ENCODE results near the gene MMRN1.
A peak's percentile ranks its signal among the peaks of the same experiment; 100 is the strongest.

Gene MMRN1

DNA sequence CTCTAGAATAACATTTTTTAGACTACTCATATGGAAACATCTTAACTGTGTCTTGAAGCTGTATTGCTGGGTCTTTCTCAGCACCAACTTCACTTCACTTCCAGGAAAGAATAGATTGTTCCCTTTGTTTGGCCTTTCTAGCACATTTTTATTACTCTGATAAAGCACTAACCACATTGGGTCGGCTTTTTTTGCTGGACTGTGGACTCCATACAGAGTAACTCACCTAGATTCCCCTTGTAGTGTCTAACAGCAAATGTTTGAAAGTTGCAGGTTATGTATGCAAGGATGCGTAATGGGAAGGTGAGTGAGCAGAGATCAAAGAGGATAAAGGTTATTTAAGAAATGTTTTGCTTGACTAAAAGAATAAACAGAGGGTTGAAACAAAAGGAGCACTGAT lies 101.2 kb downstream of the MMRN1 start:
- H3K9me3 Mint-ChIP-seq = no peaks in the 10 kb centered on the region
- no peaks in the 10 kb centered on the region for H3K36me3 Mint-ChIP-seq
- H3K4me1 Mint-ChIP-seq = no peaks in the 10 kb centered on the region
- no peak overlapping the region for H3K4me3 Mint-ChIP-seq
- no peak for ATAC-seq (replicated peaks)
- no peak overlapping the region for H3K27ac Mint-ChIP-seq
- no peak for DNase-seq
- H3K27me3 Mint-ChIP-seq = peaks cover 0 to 12% of the 10 kb centered on the region in 2 donors

- no peak overlapping the region for H3K27ac Mint-ChIP-seq
- DNase-seq (no peak), ATAC-seq (replicated peaks) (no peak)
- no peaks in the 10 kb centered on the region for H3K9me3 Mint-ChIP-seq
- peaks cover 0 to 9% of the 10 kb centered on the region in 2 donors for H3K27me3 Mint-ChIP-seq
- no peaks in the 10 kb centered on the region for H3K36me3 Mint-ChIP-seq
- no peak overlapping the region for H3K4me3 Mint-ChIP-seq
- peaks cover 4 to 7% of the 10 kb centered on the region in 2 donors for H3K4me1 Mint-ChIP-seq
These were observed 102.6 kb downstream of the MMRN1 start for GRCh38 chr4:89997171-89997704.

DNA sequence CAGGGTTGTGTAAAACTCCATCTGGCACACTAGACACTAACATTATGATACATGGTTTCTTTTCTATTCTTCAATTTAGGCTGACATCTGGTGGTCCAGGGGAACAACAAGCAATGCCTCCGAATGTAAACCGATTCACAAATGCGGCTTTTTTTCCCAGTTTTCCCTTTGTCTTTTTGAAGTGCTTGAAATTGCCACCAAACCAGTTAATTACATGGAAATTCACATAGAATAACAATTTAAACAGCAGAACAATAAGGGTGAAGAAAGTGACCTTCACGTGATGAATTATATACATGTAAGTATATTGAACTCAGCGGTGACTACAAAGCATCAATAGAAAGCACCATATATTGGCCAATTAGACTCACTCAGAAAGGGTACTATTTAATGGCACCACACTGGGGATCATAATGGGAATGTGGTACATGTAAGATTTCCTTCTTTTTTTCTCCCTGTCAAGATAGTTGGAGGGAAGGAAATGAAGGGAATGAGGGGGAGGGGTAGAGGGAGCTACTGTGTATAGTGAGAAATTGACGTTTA lies 103.9 kb downstream of the MMRN1 start:
- Mint-ChIP-seq H3K4me1 (peaks cover 4 to 7% of the 10 kb centered on the region in 2 donors), H3K4me3 (no peak overlapping the region), H3K27ac (no peak overlapping the region), H3K9me3 (no peaks in the 10 kb centered on the region), H3K36me3 (no peaks in the 10 kb centered on the region), H3K27me3 (peaks cover 0 to 6% of the 10 kb centered on the region in 2 donors)
- ATAC-seq (replicated peaks) = no peak
- DNase-seq = no peak

DNA sequence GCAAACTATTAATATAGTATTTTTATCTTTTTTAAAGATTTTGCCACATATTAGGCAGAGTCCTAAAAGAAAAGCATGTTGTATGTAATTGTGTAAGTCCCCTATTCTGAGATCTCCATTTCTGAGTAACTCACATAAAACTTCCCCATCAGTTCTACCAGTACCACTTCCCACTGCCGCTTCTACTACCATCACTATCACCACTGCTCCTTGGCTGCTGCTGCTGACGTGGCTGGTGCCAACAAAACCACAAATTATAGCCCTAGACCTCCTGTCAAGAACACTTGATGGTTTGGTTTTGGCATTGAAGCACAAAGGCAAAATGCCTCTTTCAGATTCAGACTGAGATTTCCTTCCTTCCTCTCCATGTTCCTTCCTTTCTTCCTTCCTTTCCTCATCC lies 106.4 kb downstream of the MMRN1 start:
- Mint-ChIP-seq H3K27me3 (peaks cover 0 to 2% of the 10 kb centered on the region in 2 donors), H3K9me3 (peaks cover 0 to 1% of the 10 kb centered on the region in 2 donors), H3K4me1 (peaks cover 4 to 7% of the 10 kb centered on the region in 2 donors), H3K27ac (no peak overlapping the region), H3K4me3 (no peak overlapping the region), H3K36me3 (no peaks in the 10 kb centered on the region)
- peak; percentile 3 for DNase-seq
- ATAC-seq (replicated peaks) = peak; percentile 78 to 95

GRCh38 chr4:90002441-90003062 lies 107.9 kb downstream of the MMRN1 start:
- no peaks in the 10 kb centered on the region for H3K36me3 Mint-ChIP-seq
- no peaks in the 10 kb centered on the region for H3K27me3 Mint-ChIP-seq
- peaks cover 7% of the 10 kb centered on the region in 2 donors for H3K4me1 Mint-ChIP-seq
- no peak overlapping the region for H3K27ac Mint-ChIP-seq
- H3K9me3 Mint-ChIP-seq = peaks cover 0 to 1% of the 10 kb centered on the region in 2 donors
- no peak overlapping the region for H3K4me3 Mint-ChIP-seq
- DNase-seq (no peak), ATAC-seq (replicated peaks) (no peak)
